H1 (cell line): Measurements from ENCODE around the gene MTMR1. TPM values are rescaled to one million over a fixed set of nuclear protein-coding genes. Genes with fewer than 3 reads are reported as not detected.

Experiments
- CTCF ChIA-PET: fragments of 300-600 bp; sonication (Branson Sonifier 250); formaldehyde crosslinking; loops from one replicate; lab custom pipeline; 2021; ENCODE audit not compliant: partially characterized antibody; lab: Charles Lee
- POLR2A ChIA-PET: fragments of 300-600 bp; sonication (Branson Sonifier 250); formaldehyde crosslinking; loops from one replicate; lab custom pipeline; 2021; ENCODE audit warnings: inconsistent platforms; ENCODE audit not compliant: partially characterized antibody; lab: Charles Lee
- DNase-seq, 2 experiments: peaks; one replicate each; pipeline versions ENCODE4 v3.0.0 to v3.0.0-alpha.2; 2010 to 2022; ENCODE audit warnings: low spot score in 2 of 2, low read depth in 1 of 2, mixed read lengths in 1 of 2
- FAIRE-seq: peaks from 2 replicates; lab custom pipeline; 2011; peaks lifted over from hg19 to GRCh38; lab: Jason Lieb, UNC
- H2AFZ ChIP-seq: 2 replicates; pipeline ENCODE4 v1.8.1; 2012; ENCODE audit warnings: low read length, inconsistent platforms
- H2AK5ac ChIP-seq: 2 replicates; pipeline ENCODE4 v1.6.1; 2013; ENCODE audit warnings: low read depth, low read length
- H2BK120ac ChIP-seq: replicated peaks from 2 replicates; pipeline ENCODE3; 2013; ENCODE audit warnings: low read depth, low read length, inconsistent platforms
- H2BK12ac ChIP-seq: 2 replicates; pipeline ENCODE4 v1.6.1; 2013; ENCODE audit warnings: low read depth, low read length
- H2BK15ac ChIP-seq: 2 replicates; pipeline ENCODE4 v1.6.1; 2013; ENCODE audit warnings: low read length
- H2BK20ac ChIP-seq: 2 replicates; pipeline ENCODE4 v1.6.1; 2013; ENCODE audit warnings: low read length
- H2BK5ac ChIP-seq: 2 replicates; pipeline ENCODE4 v1.6.1; 2013; ENCODE audit warnings: low read depth, low read length
- H3K14ac ChIP-seq: 2 replicates; pipeline ENCODE4 v1.6.1; 2013; ENCODE audit warnings: inconsistent platforms; ENCODE audit not compliant: insufficient read length
- H3K18ac ChIP-seq: 2 replicates; pipeline ENCODE4 v1.6.1; 2013; ENCODE audit warnings: low read length; ENCODE audit errors: extremely low read depth
- H3K23ac ChIP-seq: 2 replicates; pipeline ENCODE4 v1.6.1; 2013; ENCODE audit warnings: inconsistent platforms; ENCODE audit not compliant: insufficient read length
- H3K23me2 ChIP-seq: 2 replicates; pipeline ENCODE4 v1.6.1; 2013; ENCODE audit warnings: low read depth, low read length
- H3K27ac ChIP-seq: 2 replicates; pipeline ENCODE4 v1.6.1; 2011; ENCODE audit warnings: low read depth, low read length, inconsistent platforms
- H3K27me3 ChIP-seq, 4 experiments: replicated peaks in 1 of 4; 1 replicate in 1 of 4; 2 replicates in 3 of 4; pipeline versions ENCODE4 v1.6.1 to v1.8.1; 2011 to 2013; ENCODE audit warnings: low read length in 3 of 4, mild to moderate bottlenecking in 3 of 4, inconsistent platforms in 2 of 4, mixed read lengths in 2 of 4, moderate library complexity in 1 of 4; ENCODE audit not compliant: control insufficient read depth in 3 of 4, insufficient read depth in 3 of 4; ENCODE audit errors: extremely low read depth in 1 of 4
- H3K36me3 ChIP-seq, 4 experiments: 2 replicates each; pipeline versions ENCODE4 v1.6.1 to v1.8.1; 2011 to 2013; ENCODE audit warnings: mild to moderate bottlenecking in 4 of 4, low read length in 3 of 4, moderate library complexity in 2 of 4, control low read depth in 1 of 4, inconsistent platforms in 1 of 4; ENCODE audit not compliant: insufficient read depth in 4 of 4, control insufficient read depth in 2 of 4
- H3K4ac ChIP-seq: replicated peaks from 2 replicates; pipeline ENCODE3; 2013; ENCODE audit warnings: low read length, low read depth, mixed read lengths, inconsistent platforms; ENCODE audit not compliant: insufficient read length
- H3K4me1 ChIP-seq, 4 experiments: replicated peaks in 1 of 4; 1 replicate in 1 of 4; 2 replicates in 3 of 4; pipeline versions ENCODE4 v1.6.1 to v1.8.1; 2011 to 2013; ENCODE audit warnings: low read length in 3 of 4, inconsistent platforms in 2 of 4, mixed read lengths in 1 of 4; ENCODE audit not compliant: insufficient read depth in 4 of 4, control insufficient read depth in 3 of 4
- H3K4me2 ChIP-seq, 2 experiments: 2 replicates each; pipeline versions ENCODE4 v1.6.1 to v1.8.1; 2011 to 2013; ENCODE audit warnings: low read depth in 2 of 2, low read length in 2 of 2, control low read depth in 1 of 2, inconsistent platforms in 1 of 2, mild to moderate bottlenecking in 1 of 2; ENCODE audit not compliant: insufficient read depth in 1 of 2
- H3K4me3 ChIP-seq, 4 experiments: fragments of 200-600, 300-600 bp in 1 of 4; sonication (generic), shearing (Covaris generic), sonication (Bioruptor Twin) in 1 of 4; 2 replicates each; pipeline versions ENCODE4 v1.5.1 to v1.8.1; 2011 to 2016; ENCODE audit warnings: low read length in 4 of 4, low read depth in 3 of 4, control low read depth in 2 of 4, inconsistent platforms in 2 of 4, mild to moderate bottlenecking in 2 of 4, mixed read lengths in 1 of 4, moderate library complexity in 1 of 4; ENCODE audit not compliant: insufficient read depth in 2 of 4; ENCODE audit errors: extremely low read depth in 1 of 4
- H3K56ac ChIP-seq: replicated peaks from 2 replicates; pipeline ENCODE3; 2013; ENCODE audit warnings: low read depth, mild to moderate bottlenecking, mixed read lengths, low read length, inconsistent platforms; ENCODE audit not compliant: insufficient read length
- H3K79me1 ChIP-seq: 2 replicates; pipeline ENCODE4 v1.6.1; 2013; ENCODE audit warnings: low read depth, low read length, control low read depth
- H3K79me2 ChIP-seq, 2 experiments: 2 replicates each; pipeline versions ENCODE4 v1.6.1 to v1.8.1; 2012 to 2013; ENCODE audit warnings: low read length in 2 of 2, mild to moderate bottlenecking in 2 of 2, inconsistent platforms in 1 of 2; ENCODE audit not compliant: insufficient read depth in 2 of 2, control insufficient read depth in 1 of 2
- H3K9ac ChIP-seq, 4 experiments: replicated peaks in 1 of 4; 1 replicate in 1 of 4; 2 replicates in 3 of 4; pipeline versions ENCODE4 v1.6.1 to v1.8.1; 2011 to 2013; ENCODE audit warnings: low read depth in 3 of 4, low read length in 3 of 4, control low read depth in 2 of 4, mild to moderate bottlenecking in 2 of 4, moderate library complexity in 2 of 4, inconsistent platforms in 1 of 4; ENCODE audit errors: extremely low read depth in 1 of 4
- H3K9me3 ChIP-seq, 2 experiments: 2 replicates each; pipeline versions ENCODE4 v1.6.1 to v1.8.1; 2012 to 2013; ENCODE audit warnings: mild to moderate bottlenecking in 2 of 2, moderate library complexity in 2 of 2, control low read depth in 1 of 2, inconsistent platforms in 1 of 2, low read depth in 1 of 2, low read length in 1 of 2, mixed read lengths in 1 of 2; ENCODE audit not compliant: insufficient read depth in 2 of 2
- H4K20me1 ChIP-seq, 2 experiments: replicated peaks in 1 of 2; 2 replicates each; pipeline versions ENCODE3 to v1.8.1; 2011 to 2013; ENCODE audit warnings: inconsistent platforms in 2 of 2, low read length in 2 of 2, mild to moderate bottlenecking in 1 of 2; ENCODE audit not compliant: insufficient read depth in 2 of 2, control insufficient read depth in 1 of 2
- H4K5ac ChIP-seq: 2 replicates; pipeline ENCODE4 v1.6.1; 2013; ENCODE audit warnings: low read length, low read depth, mixed read lengths, inconsistent platforms; ENCODE audit not compliant: insufficient read length
- H4K8ac ChIP-seq: 2 replicates; pipeline ENCODE4 v1.8.0; 2013; ENCODE audit warnings: mild to moderate bottlenecking, moderate library complexity, low read length, inconsistent platforms; ENCODE audit not compliant: insufficient read depth; ENCODE audit errors: extremely low read depth
- H4K91ac ChIP-seq: replicated peaks from 2 replicates; pipeline ENCODE3; 2013; ENCODE audit warnings: low read length, mixed read lengths, inconsistent platforms; ENCODE audit not compliant: insufficient read length
- BACH1 ChIP-seq: IDR thresholded peaks from 2 replicates; pipeline ENCODE4 v1.6.1; 2012; ENCODE audit warnings: low read length, improper control_type of control experiment
- E2F6 ChIP-seq: IDR thresholded peaks from 2 replicates; pipeline ENCODE4 v1.6.1; 2012; ENCODE audit warnings: inconsistent platforms
- GTF2F1 ChIP-seq: IDR thresholded peaks from 2 replicates; pipeline ENCODE4 v1.6.1; 2012; ENCODE audit warnings: low read depth, low read length, improper control_type of control experiment, borderline replicate concordance
- NANOG ChIP-seq: IDR thresholded peaks from 2 replicates; pipeline ENCODE4 v1.6.1; 2011; ENCODE audit warnings: low read length, low read depth, mild to moderate bottlenecking, inconsistent platforms; ENCODE audit not compliant: insufficient read depth, poor library complexity, severe bottlenecking
- NRF1 ChIP-seq: IDR thresholded peaks from 2 replicates; pipeline ENCODE4 v1.6.1; 2011; ENCODE audit warnings: mild to moderate bottlenecking, low read depth, low read length, improper control_type of control experiment
- RNF2 ChIP-seq: fragments of 200-900, 300-1000 bp; sonication (generic); IDR thresholded peaks from 2 replicates; pipeline ENCODE4 v1.7.1; 2016; ENCODE audit warnings: borderline replicate concordance, low read depth, mild to moderate bottlenecking, antibody characterized with exemption, low read length; ENCODE audit not compliant: poor library complexity, severe bottlenecking; ENCODE audit errors: missing control alignments
- TAF1 ChIP-seq: IDR thresholded peaks from 2 replicates; pipeline ENCODE4 v1.6.1; 2011; ENCODE audit warnings: mild to moderate bottlenecking, low read depth, low read length
- WGBS, 2 experiments: shearing (Covaris generic) in 1 of 2; methylation state at CpG; one replicate each; pipeline versions ENCODE4 v1.1.6 to v1.1.7; 2013 to 2015; ENCODE audit warnings: low lambda C conversion rate in 2 of 2, mixed read lengths in 2 of 2, inconsistent platforms in 1 of 2, low coverage in 1 of 2, missing lambda C conversion rate in 1 of 2; ENCODE audit not compliant: insufficient replicate concordance in 2 of 2, insufficient coverage in 1 of 2, insufficient read length in 1 of 2; ENCODE audit errors: extremely low coverage in 1 of 2, missing lambda C conversion rate in 1 of 2; 5-methylcytosine and 5-hydroxymethylcytosine counted together
- polyA plus RNA-seq, 7 experiments: library from polyadenylated mRNA; depleted of rRNA in 3 of 7; stranded (reverse) in 5 of 7; unstranded in 2 of 7; fragments of >200 nt in 5 of 7; fragments of 200-250 nt in 2 of 7; gene quantifications; 1 replicate in 5 of 7; 2 replicates in 1 of 7; 4 replicates in 1 of 7; pipeline versions ENCODE4 v1.2.1 to v1.2.3, GENCODE V29; 2011 to 2013; ENCODE audit warnings: missing spikeins in 2 of 7, mixed read lengths in 2 of 7
- total RNA-seq: library from RNA; stranded (reverse); fragmentation: NEBNext Ultra II Directional; extraction: Animal tissue kit (Norgen Biotek cat#: 25700); gene quantifications from 2 replicates; pipeline ENCODE4 v1.2.1, GENCODE V29; 2021
- TF ChIP-seq, protein P1 (sequence below), 3 experiments: IDR thresholded peaks; 1 replicate in 2 of 3; 2 replicates in 1 of 3; pipeline versions ENCODE4 v1.5.1 to v1.6.1; 2011; ENCODE audit warnings: low read length in 3 of 3, mild to moderate bottlenecking in 3 of 3, inconsistent platforms in 2 of 3, low read depth in 1 of 3, moderate library complexity in 1 of 3; ENCODE audit not compliant: insufficient read depth in 1 of 3; ENCODE audit errors: control extremely low read depth in 1 of 3

The MTMR1 gene
- total and polyA plus RNA-seq, 2 of the 8 experiments (the other 6 are each of a cell fraction or from before 2014, with no cell fraction given) = 15.1 to 23.8 TPM

- no peak overlapping the region for H2BK12ac ChIP-seq
- H3K27me3 ChIP-seq = no peaks in the 10 kb centered on the region
- H3K18ac ChIP-seq = no peak overlapping the region
- H3K27ac ChIP-seq = no peak overlapping the region
- H3K56ac ChIP-seq = no peak overlapping the region
- H3K23ac ChIP-seq = no peak overlapping the region
- no peak overlapping the region for H2AFZ ChIP-seq
- FAIRE-seq = no peak
- no peak overlapping the region for H4K8ac ChIP-seq
- no peak overlapping the region for H2BK15ac ChIP-seq
- H2BK120ac ChIP-seq = no peak overlapping the region
- no peaks in the 10 kb centered on the region for H4K20me1 ChIP-seq
- H4K91ac ChIP-seq = no peak overlapping the region
- no peaks in the 10 kb centered on the region for H3K36me3 ChIP-seq
- H3K4ac ChIP-seq = no peak overlapping the region
- DNase-seq = no peak
- CTCF ChIA-PET = interaction anchor here (0.6 to 1.9 kb wide), 13 partner anchors 10 to 321 kb away, joined by 3 to 7 read pairs (median 5); partner anchors contain the start of gene MTMR1
- H3K4me2 ChIP-seq = no peak overlapping the region
- H3K4me1 ChIP-seq = no peaks in the 10 kb centered on the region; a peak in 1 of 7 replicates
- H4K5ac ChIP-seq = no peak overlapping the region
- no peak overlapping the region for H2AK5ac ChIP-seq
- H3K4me3 ChIP-seq = no peak overlapping the region
- H3K23me2 ChIP-seq = no peaks in the 10 kb centered on the region
- H3K79me1 ChIP-seq = no peaks in the 10 kb centered on the region
- H2BK5ac ChIP-seq = no peak overlapping the region
- H2BK20ac ChIP-seq = no peak overlapping the region
- no peaks in the 10 kb centered on the region for H3K9me3 ChIP-seq
- H3K79me2 ChIP-seq = no peaks in the 10 kb centered on the region
- no peak overlapping the region for H3K9ac ChIP-seq
- H3K14ac ChIP-seq = no peak overlapping the region
- POLR2A ChIA-PET = interaction anchor here (0.8 kb wide), 1 partner anchor 14 kb away, joined by 3 read pairs; no protein-coding TSS in a partner anchor
- 89% methylated on average over 3 of the region's 3 CpGs; no CpG with 5 or more reads in 1 of the 2 experiments for WGBS, 2 experiments
- TF ChIP-seq GTF2F1 (no peak), NRF1 (no peak), NANOG (no peak), TAF1 (no peak), RNF2 (no peak), E2F6 (no peak), BACH1 (no peak)
- TF ChIP-seq, protein P1, sequence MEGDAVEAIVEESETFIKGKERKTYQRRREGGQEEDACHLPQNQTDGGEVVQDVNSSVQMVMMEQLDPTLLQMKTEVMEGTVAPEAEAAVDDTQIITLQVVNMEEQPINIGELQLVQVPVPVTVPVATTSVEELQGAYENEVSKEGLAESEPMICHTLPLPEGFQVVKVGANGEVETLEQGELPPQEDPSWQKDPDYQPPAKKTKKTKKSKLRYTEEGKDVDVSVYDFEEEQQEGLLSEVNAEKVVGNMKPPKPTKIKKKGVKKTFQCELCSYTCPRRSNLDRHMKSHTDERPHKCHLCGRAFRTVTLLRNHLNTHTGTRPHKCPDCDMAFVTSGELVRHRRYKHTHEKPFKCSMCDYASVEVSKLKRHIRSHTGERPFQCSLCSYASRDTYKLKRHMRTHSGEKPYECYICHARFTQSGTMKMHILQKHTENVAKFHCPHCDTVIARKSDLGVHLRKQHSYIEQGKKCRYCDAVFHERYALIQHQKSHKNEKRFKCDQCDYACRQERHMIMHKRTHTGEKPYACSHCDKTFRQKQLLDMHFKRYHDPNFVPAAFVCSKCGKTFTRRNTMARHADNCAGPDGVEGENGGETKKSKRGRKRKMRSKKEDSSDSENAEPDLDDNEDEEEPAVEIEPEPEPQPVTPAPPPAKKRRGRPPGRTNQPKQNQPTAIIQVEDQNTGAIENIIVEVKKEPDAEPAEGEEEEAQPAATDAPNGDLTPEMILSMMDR (IDR thresholded peaks at IDR 0.05; ENCODE audit: control extremely low read depth in 1 of 3, insufficient read depth in 1 of 3, low read depth in 1 of 3, low read length in 3 of 3) = no peak
These were observed 10.1 kb upstream of the MTMR1 start for GRCh38 chrX:150683112-150683511.
